Ascending aorta (tissue), 2 donors: ENCODE results near the gene GRK1. TPM values are rescaled to one million over a fixed set of nuclear protein-coding genes. Genes with fewer than 3 reads are reported as not detected.

ENCODE experiments used
- DNase-seq, 2 donors: peaks; one replicate each; pipeline ENCODE4 v3.0.0-alpha.2; 2019; ENCODE audit warnings: low spot score in 2 of 2
- H3K27ac ChIP-seq, 2 donors: fragments of 200-600 bp; sonication (generic); one replicate each; pipeline ENCODE4 v1.5.1; 2016 to 2017; ENCODE audit warnings: mild to moderate bottlenecking in 1 of 2
- H3K27me3 ChIP-seq: fragments of 200-600 bp; sonication (generic); one replicate; pipeline ENCODE4 v1.5.1; 2017
- H3K36me3 ChIP-seq, 2 donors: fragments of 200-600 bp; sonication (generic); one replicate each; pipeline ENCODE4 v1.5.1; 2016
- H3K4me1 ChIP-seq, 2 donors: fragments of 200-600 bp; sonication (generic); one replicate each; pipeline ENCODE4 v1.5.1; 2016 to 2017; ENCODE audit warnings: mild to moderate bottlenecking in 1 of 2
- H3K4me3 ChIP-seq, 2 donors: fragments of 200-600 bp; sonication (generic); one replicate each; pipeline ENCODE4 v1.5.1; 2016 to 2017; ENCODE audit warnings: mild to moderate bottlenecking in 1 of 2
- H3K9me3 ChIP-seq, 2 donors: fragments of 200-600 bp; sonication (generic); one replicate each; pipeline ENCODE4 v1.5.1; 2016
- CTCF ChIP-seq, 3 experiments: fragments of 200-600 bp in 2 of 3; fragments of 450-650 bp in 1 of 3; sonication (generic) in 2 of 3; IDR thresholded peaks; one replicate each; pipeline ENCODE4 v1.5.1; 2016 to 2019; ENCODE audit warnings: antibody characterized with exemption in 3 of 3, mild to moderate bottlenecking in 1 of 3, moderate library complexity in 1 of 3
- intact Hi-C: fragments of 100-400 bp; cut with DNase I; formaldehyde crosslinking; loops from one replicate; pipeline ENCODE4 v1.15.1; 2023
- total RNA-seq: library from RNA; depleted of rRNA; stranded (reverse); fragments of >200 nt; gene quantifications from one replicate; pipeline ENCODE4 v1.1.0, GENCODE V29; 2016

The GRK1 gene
- total RNA-seq, 1 donor from 2014 or later, result not detected

GRCh38 chr13:113729187-113730019, 62.4 kb downstream of the GRK1 start:
- Histone ChIP-seq H3K36me3 (no peaks in the 10 kb centered on the region), H3K4me3 (no peak overlapping the region), H3K27me3 (peaks cover 7% of the 10 kb centered on the region), H3K27ac (no peak overlapping the region), H3K4me1 (peaks cover 0 to 2% of the 10 kb centered on the region in 2 donors), H3K9me3 (no peaks in the 10 kb centered on the region)
- intact Hi-C loops, result no loop called here
- DNase-seq, result no peak
- TF ChIP-seq CTCF (IDR thresholded peaks at IDR 0.05), result no peak

- Histone ChIP-seq H3K9me3 (no peaks in the 10 kb centered on the region), H3K4me3 (no peak overlapping the region), H3K27ac (no peak overlapping the region), H3K27me3 (peaks cover 7% of the 10 kb centered on the region), H3K4me1 (no peaks in the 10 kb centered on the region), H3K36me3 (no peaks in the 10 kb centered on the region)
- no peak for TF ChIP-seq CTCF (IDR thresholded peaks at IDR 0.05)
- no peak for DNase-seq
- intact Hi-C loops, result no loop called here
These were observed 63.3 kb downstream of the GRK1 start for GRCh38 chr13:113730258-113730691.

- H3K27ac ChIP-seq, result no peak overlapping the region
- intact Hi-C loops, result no loop called here
- no peaks in the 10 kb centered on the region for H3K4me1 ChIP-seq
- peaks cover 7% of the 10 kb centered on the region for H3K27me3 ChIP-seq
- no peak for TF ChIP-seq CTCF (IDR thresholded peaks at IDR 0.05)
- DNase-seq, result no peak
- no peaks in the 10 kb centered on the region for H3K36me3 ChIP-seq
- H3K4me3 ChIP-seq, result no peak overlapping the region
- H3K9me3 ChIP-seq, result no peaks in the 10 kb centered on the region
These were observed 63.8 kb downstream of the GRK1 start for GRCh38 chr13:113730831-113731191.

- Histone ChIP-seq H3K4me3 (no peak overlapping the region), H3K4me1 (no peaks in the 10 kb centered on the region), H3K27me3 (peaks cover 7% of the 10 kb centered on the region), H3K27ac (no peak overlapping the region), H3K36me3 (no peaks in the 10 kb centered on the region), H3K9me3 (no peaks in the 10 kb centered on the region)
- DNase-seq, result no peak
- intact Hi-C loops, result no loop called here
- TF ChIP-seq CTCF (IDR thresholded peaks at IDR 0.05), result no peak
These were observed 64.5 kb downstream of the GRK1 start for GRCh38 chr13:113731192-113732175.

- intact Hi-C loops, result no loop called here
- no peak for TF ChIP-seq CTCF (IDR thresholded peaks at IDR 0.05)
- H3K4me1 ChIP-seq, result no peaks in the 10 kb centered on the region
- no peak overlapping the region for H3K27ac ChIP-seq
- no peak overlapping the region for H3K4me3 ChIP-seq
- DNase-seq, result no peak
- peaks cover 7% of the 10 kb centered on the region for H3K27me3 ChIP-seq
- no peaks in the 10 kb centered on the region for H3K9me3 ChIP-seq
- H3K36me3 ChIP-seq, result no peaks in the 10 kb centered on the region
These were observed 65.3 kb downstream of the GRK1 start for GRCh38 chr13:113732176-113732960.
